ENCODE results near the gene GPC5. TPM values are rescaled to one million over a fixed set of nuclear protein-coding genes. Genes with fewer than 3 reads are reported as not detected.

The GPC5 gene
- total and polyA plus RNA-seq, 2 experiments from 2014 or later: 0.32 TPM; not detected in 1

DNA sequence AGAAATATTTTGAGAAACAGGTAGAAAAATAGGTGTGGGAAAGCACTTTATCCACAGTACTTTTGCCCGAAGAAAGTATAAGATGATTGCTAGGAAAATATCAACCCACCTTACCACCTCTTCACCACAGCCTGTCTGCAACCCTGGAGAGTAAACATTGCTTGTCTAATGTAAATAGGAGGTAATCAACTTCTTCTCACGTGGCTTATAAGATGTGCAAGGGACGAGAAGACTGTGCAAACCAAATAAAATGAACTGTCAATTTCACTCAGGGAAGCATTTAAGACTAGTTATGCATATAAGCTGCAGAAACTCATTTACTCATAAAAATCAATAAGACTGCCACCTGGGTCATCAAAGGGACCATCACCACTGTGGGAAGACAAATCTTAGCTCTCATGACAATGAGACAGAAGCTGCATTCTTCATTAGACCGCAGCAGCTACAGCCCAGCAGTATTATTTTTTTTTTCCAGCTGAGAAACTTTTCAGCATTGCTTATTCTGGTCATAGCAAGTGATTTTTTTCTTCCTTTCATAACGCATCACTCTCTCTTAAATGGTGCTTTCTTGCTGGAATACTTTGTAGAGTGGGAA, 1020.5 kb downstream of the GPC5 start:
- no peaks in the 10 kb centered on the region for H3K9me2 ChIP-seq (ENCODE audit: insufficient read depth)
- no peaks in the 10 kb centered on the region for H3F3A ChIP-seq (ENCODE audit: insufficient read depth)
- H3K27ac ChIP-seq: no peak overlapping the region
- H3K4me2 ChIP-seq (ENCODE audit: unreplicated experiment): no peak overlapping the region
- in situ Hi-C loops (cut with MboI): no loop called here
- no peaks in the 10 kb centered on the region for H3K9me3 ChIP-seq (ENCODE audit: low read depth)
- no peak overlapping the region for H2AFZ ChIP-seq
- no peak overlapping the region for H3K4me3 ChIP-seq
- H3K9ac ChIP-seq: no peak overlapping the region
- no peaks in the 10 kb centered on the region for H3K36me3 ChIP-seq (ENCODE audit: low read depth)
- no peaks in the 10 kb centered on the region for H3K27me3 ChIP-seq (replicated peaks; ENCODE audit: insufficient read depth)
- no peaks in the 10 kb centered on the region for H3K79me2 ChIP-seq (ENCODE audit: insufficient read depth)
- DNase-seq: no peak
- no peaks in the 10 kb centered on the region for H3K4me1 ChIP-seq (ENCODE audit: insufficient read depth)
- WGBS, 2 experiments (ENCODE audit: low coverage in 1 of 2, low lambda C conversion rate in 2 of 2, missing lambda C conversion rate in 2 of 2): 11 to 13% methylated on average over 5 of the region's 5 CpGs
- no peaks in the 10 kb centered on the region for H4K20me1 ChIP-seq (ENCODE audit: insufficient read depth)
- TF ChIP-seq EZH2phosphoT487 (IDR thresholded peaks at IDR 0.05; ENCODE audit: insufficient read depth, low read depth) (no peak), EZH2 (IDR thresholded peaks at IDR 0.05; ENCODE audit: insufficient read depth, poor library complexity, severe bottlenecking) (no peak)

GRCh38 chr13:92429231-92429630, 1030.8 kb downstream of the GPC5 start:
- Histone ChIP-seq H4K20me1 (ENCODE audit: insufficient read depth) (no peaks in the 10 kb centered on the region), H3K4me3 (no peak overlapping the region), H2AFZ (no peak overlapping the region), H3K4me1 (ENCODE audit: insufficient read depth) (no peaks in the 10 kb centered on the region), H3K4me2 (ENCODE audit: unreplicated experiment) (no peak overlapping the region), H3K79me2 (ENCODE audit: insufficient read depth) (no peaks in the 10 kb centered on the region), H3K9ac (no peak overlapping the region), H3K27ac (no peak overlapping the region), H3K9me2 (ENCODE audit: insufficient read depth) (no peaks in the 10 kb centered on the region), H3K36me3 (ENCODE audit: low read depth) (no peaks in the 10 kb centered on the region), H3F3A (ENCODE audit: insufficient read depth) (no peaks in the 10 kb centered on the region), H3K27me3 (replicated peaks; ENCODE audit: insufficient read depth) (no peaks in the 10 kb centered on the region), H3K9me3 (ENCODE audit: low read depth) (no peaks in the 10 kb centered on the region)
- in situ Hi-C loops (cut with MboI): no loop called here
- no peak for DNase-seq
- 3 to 7% methylated on average over 2 of the region's 2 CpGs for WGBS, 2 experiments (ENCODE audit: low coverage in 1 of 2, low lambda C conversion rate in 2 of 2, missing lambda C conversion rate in 2 of 2)
- TF ChIP-seq EZH2 (IDR thresholded peaks at IDR 0.05; ENCODE audit: insufficient read depth, poor library complexity, severe bottlenecking): no peak
- TF ChIP-seq EZH2phosphoT487 (IDR thresholded peaks at IDR 0.05; ENCODE audit: insufficient read depth, low read depth): no peak

- WGBS, 2 experiments (ENCODE audit: low coverage in 1 of 2, low lambda C conversion rate in 2 of 2, missing lambda C conversion rate in 2 of 2): 40 to 49% methylated on average over 3 of the region's 3 CpGs
- H3F3A ChIP-seq (ENCODE audit: insufficient read depth): no peaks in the 10 kb centered on the region
- no peaks in the 10 kb centered on the region for H3K9me2 ChIP-seq (ENCODE audit: insufficient read depth)
- H3K79me2 ChIP-seq (ENCODE audit: insufficient read depth): no peaks in the 10 kb centered on the region
- no peaks in the 10 kb centered on the region for H3K4me1 ChIP-seq (ENCODE audit: insufficient read depth)
- H3K27ac ChIP-seq: no peak overlapping the region
- no peak overlapping the region for H2AFZ ChIP-seq
- no peaks in the 10 kb centered on the region for H3K9me3 ChIP-seq (ENCODE audit: low read depth)
- no peaks in the 10 kb centered on the region for H3K27me3 ChIP-seq (replicated peaks; ENCODE audit: insufficient read depth)
- TF ChIP-seq EZH2 (IDR thresholded peaks at IDR 0.05; ENCODE audit: insufficient read depth, poor library complexity, severe bottlenecking) (no peak), EZH2phosphoT487 (IDR thresholded peaks at IDR 0.05; ENCODE audit: insufficient read depth, low read depth) (no peak)
- DNase-seq: no peak
- H3K4me2 ChIP-seq (ENCODE audit: unreplicated experiment): no peak overlapping the region
- no peaks in the 10 kb centered on the region for H4K20me1 ChIP-seq (ENCODE audit: insufficient read depth)
- H3K9ac ChIP-seq: no peak overlapping the region
- H3K4me3 ChIP-seq: no peak overlapping the region
- in situ Hi-C loops (cut with MboI): no loop called here
- H3K36me3 ChIP-seq (ENCODE audit: low read depth): no peaks in the 10 kb centered on the region
These were observed 1035.0 kb downstream of the GPC5 start for GRCh38 chr13:92433386-92433785.

- Histone ChIP-seq H3K9me2 (ENCODE audit: insufficient read depth) (no peaks in the 10 kb centered on the region), H3K36me3 (ENCODE audit: low read depth) (no peaks in the 10 kb centered on the region), H3K4me2 (ENCODE audit: unreplicated experiment) (no peak overlapping the region), H3K79me2 (ENCODE audit: insufficient read depth) (no peaks in the 10 kb centered on the region), H3K27ac (no peak overlapping the region), H3K27me3 (replicated peaks; ENCODE audit: insufficient read depth) (no peaks in the 10 kb centered on the region), H3K4me1 (ENCODE audit: insufficient read depth) (no peaks in the 10 kb centered on the region), H2AFZ (no peak overlapping the region), H3K9me3 (ENCODE audit: low read depth) (no peaks in the 10 kb centered on the region), H3K9ac (no peak overlapping the region), H3F3A (ENCODE audit: insufficient read depth) (no peaks in the 10 kb centered on the region), H3K4me3 (no peak overlapping the region), H4K20me1 (ENCODE audit: insufficient read depth) (no peaks in the 10 kb centered on the region)
- TF ChIP-seq EZH2 (IDR thresholded peaks at IDR 0.05; ENCODE audit: insufficient read depth, poor library complexity, severe bottlenecking) (no peak), EZH2phosphoT487 (IDR thresholded peaks at IDR 0.05; ENCODE audit: insufficient read depth, low read depth) (no peak)
- DNase-seq: no peak
- WGBS, 2 experiments (ENCODE audit: low coverage in 1 of 2, low lambda C conversion rate in 2 of 2, missing lambda C conversion rate in 2 of 2): 24 to 26% methylated on average over 1 of the region's 1 CpG
- in situ Hi-C loops (cut with MboI): no loop called here
These were observed 1035.5 kb downstream of the GPC5 start for GRCh38 chr13:92433963-92434362.

DNA sequence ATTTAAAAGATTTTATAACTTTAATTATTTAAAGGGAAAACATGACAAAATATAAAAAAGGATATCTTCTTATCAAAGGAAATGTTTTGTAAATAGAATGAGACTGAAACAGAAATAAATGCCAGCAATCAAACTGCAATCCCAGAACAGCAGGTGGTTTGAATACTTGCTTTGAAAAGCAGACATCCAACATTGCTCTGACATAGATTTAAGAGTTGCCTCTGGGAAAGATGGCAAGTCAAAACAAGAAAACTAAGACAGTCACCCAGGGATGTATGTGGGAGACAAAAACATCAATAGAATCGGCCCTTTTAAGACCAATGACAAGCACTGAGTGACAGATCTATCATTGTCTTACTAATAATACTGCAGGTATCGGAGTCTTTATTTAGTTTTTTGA, 1038.5 kb downstream of the GPC5 start:
- H3F3A ChIP-seq (ENCODE audit: insufficient read depth): no peaks in the 10 kb centered on the region
- H3K4me2 ChIP-seq (ENCODE audit: unreplicated experiment): no peak overlapping the region
- no peak for DNase-seq
- in situ Hi-C loops (cut with MboI): no loop called here
- H3K9me3 ChIP-seq (ENCODE audit: low read depth): no peaks in the 10 kb centered on the region
- no peaks in the 10 kb centered on the region for H3K79me2 ChIP-seq (ENCODE audit: insufficient read depth)
- TF ChIP-seq EZH2 (IDR thresholded peaks at IDR 0.05; ENCODE audit: insufficient read depth, poor library complexity, severe bottlenecking) (no peak), EZH2phosphoT487 (IDR thresholded peaks at IDR 0.05; ENCODE audit: insufficient read depth, low read depth) (no peak)
- no peak overlapping the region for H3K9ac ChIP-seq
- H3K27me3 ChIP-seq (replicated peaks; ENCODE audit: insufficient read depth): no peaks in the 10 kb centered on the region
- no peak overlapping the region for H3K4me3 ChIP-seq
- no peak overlapping the region for H3K27ac ChIP-seq
- H3K9me2 ChIP-seq (ENCODE audit: insufficient read depth): no peaks in the 10 kb centered on the region
- no peaks in the 10 kb centered on the region for H3K36me3 ChIP-seq (ENCODE audit: low read depth)
- no peaks in the 10 kb centered on the region for H4K20me1 ChIP-seq (ENCODE audit: insufficient read depth)
- WGBS, 2 experiments (ENCODE audit: low coverage in 1 of 2, low lambda C conversion rate in 2 of 2, missing lambda C conversion rate in 2 of 2): 5 to 8% methylated on average over 2 of the region's 2 CpGs
- H3K4me1 ChIP-seq (ENCODE audit: insufficient read depth): no peaks in the 10 kb centered on the region
- no peak overlapping the region for H2AFZ ChIP-seq

Measured in GM23248 (cell line).